ENCODE data around the gene THAP7.

THAP7 gene

GRCh38 chr22:20962491-20962945, 39.4 kb downstream of the THAP7 start:
- DNase-seq, result no peak

GRCh38 chr22:20960609-20961008, 41.3 kb downstream of the THAP7 start:
- no peak for DNase-seq

- DNase-seq, result no peak
These were observed 42.1 kb downstream of the THAP7 start for GRCh38 chr22:20959578-20960461.

GRCh38 chr22:20957683-20958431, 44.1 kb downstream of the THAP7 start:
- no peak for DNase-seq

- DNase-seq, result no peak
These were observed 44.7 kb downstream of the THAP7 start for GRCh38 chr22:20957102-20957682.

- no peak for DNase-seq
These were observed 45.4 kb downstream of the THAP7 start for GRCh38 chr22:20956258-20957101.

GRCh38 chr22:20955548-20955947, 46.4 kb downstream of the THAP7 start:
- no peak for DNase-seq

GRCh38 chr22:20953668-20954500, 48.0 kb downstream of the THAP7 start:
- DNase-seq, result no peak

- no peak for DNase-seq
These were observed 48.6 kb downstream of the THAP7 start for GRCh38 chr22:20953342-20953608.

GRCh38 chr22:20952544-20953341, 49.2 kb downstream of the THAP7 start:
- no peak for DNase-seq

GRCh38 chr22:20951932-20952380, 50.0 kb downstream of the THAP7 start:
- no peak for DNase-seq

GRCh38 chr22:20951151-20951931, 50.6 kb downstream of the THAP7 start:
- DNase-seq, result no peak

- no peak for DNase-seq
These were observed 52.2 kb downstream of the THAP7 start for GRCh38 chr22:20949698-20950183.
